ENCODE results near the gene EDC4. TPM values are rescaled to one million over a fixed set of nuclear protein-coding genes. Genes with fewer than 3 reads are reported as not detected.
"Not testable (repeated sequence)": the region's sequence is repeated elsewhere in the genome, so short reads cannot be mapped to it uniquely, and the experiment has no call there.

Gene EDC4
- total and polyA plus RNA-seq, 4 donors, result 14.4 to 66.4 (median 50.0) TPM

DNA sequence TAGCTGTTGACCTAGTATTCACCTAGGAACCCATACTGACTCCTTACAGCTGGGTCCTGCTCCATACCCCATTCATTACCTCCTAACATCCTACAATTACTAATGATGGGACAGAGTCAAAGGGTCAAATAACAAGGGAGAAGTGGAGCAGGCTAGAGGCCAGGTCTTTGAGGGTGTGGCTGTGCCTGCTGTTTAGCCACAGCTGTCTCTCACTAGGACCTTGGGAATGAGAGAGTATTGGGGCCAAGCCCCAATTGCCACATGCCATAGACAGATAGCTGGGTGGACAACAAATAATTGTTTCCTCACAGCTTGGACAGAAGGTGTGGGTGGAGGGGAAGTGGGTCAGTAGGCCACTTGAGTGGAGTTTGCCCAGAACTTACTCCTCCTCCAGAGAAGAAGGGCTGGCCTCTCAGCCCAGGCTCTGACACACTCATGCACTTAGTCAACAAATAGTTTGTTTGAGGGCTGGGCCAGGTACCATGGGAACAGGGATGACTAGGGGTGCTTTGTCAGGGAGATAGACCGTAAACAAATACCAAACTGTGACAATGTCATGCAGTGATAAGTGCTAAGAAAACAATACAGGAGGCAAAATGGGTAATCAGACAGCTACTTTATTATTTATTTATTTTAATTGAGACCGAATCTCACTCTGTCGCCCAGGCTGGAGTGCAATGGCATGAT lies 15.2 kb upstream of the EDC4 start:
- no peaks in the 10 kb centered on the region for H3K4me1 ChIP-seq (ENCODE audit: control insufficient read depth in 1 of 2, insufficient read depth in 2 of 2, low read length in 2 of 2)

DNA sequence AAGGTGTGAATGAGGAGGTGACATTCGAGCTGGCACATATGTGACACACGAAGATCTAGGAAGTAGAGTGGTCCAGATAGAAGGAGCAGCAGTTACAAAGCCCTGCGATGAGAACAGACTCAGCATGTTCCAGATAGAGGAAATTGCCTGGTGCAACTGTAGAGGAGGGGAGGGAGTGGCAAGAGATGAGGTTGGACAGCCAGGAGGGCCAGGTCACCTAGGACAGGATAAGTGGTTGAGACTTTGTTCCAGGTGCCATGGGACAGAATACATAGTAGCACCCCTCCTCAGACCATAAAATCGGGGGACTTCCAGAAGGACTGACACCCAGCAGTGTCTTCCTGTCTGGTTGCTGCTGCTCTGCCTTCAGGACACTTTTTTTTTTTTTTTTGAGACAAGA lies 14.4 kb upstream of the EDC4 start:
- DNase-seq (no peak), ATAC-seq (ENCODE audit: low FRiP score) (no peak)
- intact Hi-C loops (cut with DNase I), result no loop called here
- Histone ChIP-seq H3K9me3 (ENCODE audit: control insufficient read depth, low read length) (no peaks in the 10 kb centered on the region), H3K36me3 (ENCODE audit: control insufficient read depth in 1 of 2, insufficient read depth in 2 of 2, low read length in 1 of 2) (no peaks in the 10 kb centered on the region), H3K27me3 (ENCODE audit: control insufficient read depth in 1 of 2, insufficient read depth in 2 of 2, low read length in 1 of 2) (no peaks in the 10 kb centered on the region), H3K4me1 (ENCODE audit: control insufficient read depth in 1 of 2, insufficient read depth in 2 of 2, low read length in 2 of 2) (peaks cover 0 to under 1% of the 10 kb centered on the region in 2 donors), H3K4me3 (ENCODE audit: low read length in 2 of 2) (no peak overlapping the region), H3K27ac (ENCODE audit: low read depth in 1 of 2, low read length in 2 of 2) (peak overlapping the region in 1 of 2 donors; percentile 65)
- 74 to 75% methylated on average over 4 of the region's 4 CpGs for WGBS, 2 donors

More for the DNA sequence above, 15.2 kb upstream of the EDC4 start:
- H3K9me3 ChIP-seq (ENCODE audit: control insufficient read depth, low read length), result no peaks in the 10 kb centered on the region
- DNase-seq (peak; percentile 83 to 88), ATAC-seq (ENCODE audit: low FRiP score) (peak; percentile 84)
- intact Hi-C loops (cut with DNase I), result no loop called here
- peak overlapping the region in 1 of 2 donors; percentile 48 for H3K27ac ChIP-seq (ENCODE audit: low read depth in 1 of 2, low read length in 2 of 2)
- no peak overlapping the region for H3K4me3 ChIP-seq (ENCODE audit: low read length in 2 of 2)
- no peaks in the 10 kb centered on the region for H3K36me3 ChIP-seq (ENCODE audit: control insufficient read depth in 1 of 2, insufficient read depth in 2 of 2, low read length in 1 of 2)
- 33 to 45% methylated on average over 3 of the region's 3 CpGs for WGBS, 2 donors
- no peaks in the 10 kb centered on the region for H3K27me3 ChIP-seq (ENCODE audit: control insufficient read depth in 1 of 2, insufficient read depth in 2 of 2, low read length in 1 of 2)

DNA sequence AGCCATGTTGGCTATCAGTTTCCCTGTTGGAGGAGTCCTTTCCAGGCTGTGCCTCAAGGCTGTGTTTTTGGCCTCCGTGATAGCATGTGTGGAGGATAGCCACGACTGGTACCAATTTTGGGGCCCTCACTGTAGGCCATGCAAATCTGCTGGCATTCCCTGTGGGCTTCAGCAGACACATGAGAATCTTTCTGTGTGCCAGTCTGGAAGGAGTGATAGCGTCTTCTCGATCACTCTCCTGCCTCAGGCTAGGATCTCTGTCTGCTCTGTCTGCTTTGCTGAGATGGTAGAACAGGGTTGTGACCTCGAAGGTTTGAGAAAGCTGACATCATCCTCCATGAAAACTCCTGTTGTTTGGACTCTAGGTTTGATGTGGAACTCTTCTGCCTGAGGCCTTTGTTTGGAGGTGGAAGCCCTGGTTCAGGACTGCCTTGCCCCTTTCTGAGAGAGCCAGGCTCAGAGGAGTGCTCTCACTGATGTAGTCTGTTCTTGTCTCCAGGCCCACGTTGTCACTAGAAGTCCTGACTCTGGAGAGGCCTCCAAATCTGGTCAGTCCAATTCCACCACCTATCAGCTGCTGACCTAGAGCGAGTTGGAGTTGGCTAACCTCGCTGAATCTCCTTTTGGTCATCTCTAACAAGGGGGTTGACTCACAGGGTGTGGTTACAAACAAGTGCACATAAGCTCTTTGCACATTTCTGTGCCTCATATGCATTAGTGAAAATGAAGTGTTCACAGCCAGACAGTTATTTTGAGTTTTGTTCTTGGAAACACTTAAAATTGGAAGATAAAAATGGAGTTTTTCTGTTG lies 12.1 kb upstream of the EDC4 start:
- intact Hi-C loops (cut with DNase I), result no loop called here
- ATAC-seq (ENCODE audit: low FRiP score) (no peak), DNase-seq (no peak)
- Histone ChIP-seq H3K27me3 (ENCODE audit: control insufficient read depth in 1 of 2, insufficient read depth in 2 of 2, low read length in 1 of 2) (no peaks in the 10 kb centered on the region), H3K9me3 (ENCODE audit: control insufficient read depth, low read length) (no peaks in the 10 kb centered on the region), H3K36me3 (ENCODE audit: control insufficient read depth in 1 of 2, insufficient read depth in 2 of 2, low read length in 1 of 2) (peaks cover 0 to 2% of the 10 kb centered on the region in 2 donors), H3K4me3 (ENCODE audit: low read length in 2 of 2) (no peak overlapping the region), H3K27ac (ENCODE audit: low read depth in 1 of 2, low read length in 2 of 2) (peak overlapping the region in 1 of 2 donors; percentile 38), H3K4me1 (ENCODE audit: control insufficient read depth in 1 of 2, insufficient read depth in 2 of 2, low read length in 2 of 2) (peaks cover 4 to 7% of the 10 kb centered on the region in 2 donors)
- WGBS, 2 donors, result 78 to 83% methylated on average over 8 of the region's 8 CpGs

DNA sequence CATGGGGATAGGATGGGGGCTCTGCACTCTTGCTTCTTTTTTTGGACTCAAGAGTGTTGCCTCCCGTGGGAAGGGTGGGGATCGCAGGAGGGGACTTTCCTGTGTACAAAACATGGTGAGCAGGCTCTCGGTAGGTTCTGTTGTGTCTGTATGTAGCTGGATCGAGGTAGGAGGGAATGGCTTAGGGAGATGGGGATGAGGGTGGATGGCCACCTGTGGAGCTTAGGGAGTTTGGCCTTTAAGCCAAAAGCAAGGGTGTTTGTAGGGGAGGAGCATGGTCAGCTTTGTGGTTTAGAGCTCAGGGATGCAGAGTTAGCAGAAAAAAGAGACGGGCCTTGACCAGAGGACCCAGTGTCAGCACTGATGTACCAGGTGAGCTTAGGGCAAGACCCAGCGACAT lies 11.0 kb upstream of the EDC4 start:
- 87 to 88% methylated on average over 6 of the region's 6 CpGs for WGBS, 2 donors
- no peak for ATAC-seq (ENCODE audit: low FRiP score)
- no peak for DNase-seq
- Histone ChIP-seq H3K4me3 (ENCODE audit: low read length in 2 of 2) (no peak overlapping the region), H3K4me1 (ENCODE audit: control insufficient read depth in 1 of 2, insufficient read depth in 2 of 2, low read length in 2 of 2) (peaks cover 4 to 7% of the 10 kb centered on the region in 2 donors), H3K9me3 (ENCODE audit: control insufficient read depth, low read length) (no peaks in the 10 kb centered on the region), H3K27ac (ENCODE audit: low read depth in 1 of 2, low read length in 2 of 2) (peak overlapping the region; percentile 79 to 94), H3K27me3 (ENCODE audit: control insufficient read depth in 1 of 2, insufficient read depth in 2 of 2, low read length in 1 of 2) (no peaks in the 10 kb centered on the region), H3K36me3 (ENCODE audit: control insufficient read depth in 1 of 2, insufficient read depth in 2 of 2, low read length in 1 of 2) (peaks cover 0 to 2% of the 10 kb centered on the region in 2 donors)
- intact Hi-C loops (cut with DNase I), result no loop called here

DNA sequence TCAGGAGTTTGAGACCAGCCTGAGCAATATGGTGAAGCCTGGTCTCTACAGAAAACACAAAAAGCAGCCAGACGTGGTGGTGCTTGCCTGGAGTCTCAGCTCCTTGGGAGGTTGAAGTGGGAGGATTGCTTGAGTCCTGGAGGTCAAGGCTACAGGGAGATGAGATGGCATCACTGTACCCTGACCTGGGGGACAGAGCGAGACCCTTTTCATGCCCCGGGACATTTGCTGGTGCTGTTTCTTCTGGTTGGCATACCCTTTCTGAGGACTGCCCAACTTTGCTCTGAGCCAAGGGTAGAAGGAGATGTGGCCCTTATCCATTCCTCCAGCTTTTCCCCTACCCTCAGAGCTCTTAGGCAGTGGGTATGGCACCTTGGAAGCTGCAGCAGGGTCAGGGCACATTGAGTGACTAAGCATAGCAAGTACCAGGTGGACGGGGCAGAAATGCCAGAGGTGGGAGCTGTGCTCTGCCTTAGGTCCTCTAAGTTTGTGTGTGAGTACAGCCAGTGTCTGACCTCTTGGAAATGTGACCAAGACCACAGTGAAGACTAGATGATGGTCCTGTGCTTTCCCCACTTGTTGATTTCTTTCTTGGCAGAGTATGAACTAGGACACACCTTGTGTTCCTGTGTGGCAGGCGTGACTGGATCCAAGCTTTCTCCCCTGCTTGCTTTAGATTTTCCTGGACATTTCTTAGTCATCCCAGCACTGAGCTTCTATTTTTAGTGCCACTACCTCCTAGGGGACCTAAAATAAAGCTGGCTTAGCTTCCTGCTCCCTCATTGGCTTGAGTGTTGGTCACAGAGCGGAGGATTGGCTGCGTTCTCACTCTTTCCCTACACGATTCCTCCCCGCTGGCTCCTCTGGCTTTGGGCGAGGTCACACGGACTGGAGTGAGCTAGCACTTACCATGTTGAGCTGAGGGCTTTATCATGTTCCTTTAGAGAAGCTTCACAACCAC lies 9.9 kb upstream of the EDC4 start:
- Histone ChIP-seq H3K36me3 (ENCODE audit: control insufficient read depth in 1 of 2, insufficient read depth in 2 of 2, low read length in 1 of 2) (peaks cover 0 to 2% of the 10 kb centered on the region in 2 donors), H3K4me1 (ENCODE audit: control insufficient read depth in 1 of 2, insufficient read depth in 2 of 2, low read length in 2 of 2) (peaks cover 4 to 7% of the 10 kb centered on the region in 2 donors), H3K4me3 (ENCODE audit: low read length in 2 of 2) (no peak overlapping the region), H3K9me3 (ENCODE audit: control insufficient read depth, low read length) (no peaks in the 10 kb centered on the region), H3K27me3 (ENCODE audit: control insufficient read depth in 1 of 2, insufficient read depth in 2 of 2, low read length in 1 of 2) (no peaks in the 10 kb centered on the region), H3K27ac (ENCODE audit: low read depth in 1 of 2, low read length in 2 of 2) (peak overlapping the region; percentile 93 to 98)
- DNase-seq (peak; percentile 88 to 91), ATAC-seq (ENCODE audit: low FRiP score) (peak; percentile 92)
- intact Hi-C loops (cut with DNase I), result loop anchor here in 1 of 2 donors (1.0 kb wide), 1 partner anchor 17 kb away; the partner anchor contains the start of gene NUTF2
- WGBS, 2 donors, result 18 to 23% methylated on average over 11 of the region's 11 CpGs

DNA sequence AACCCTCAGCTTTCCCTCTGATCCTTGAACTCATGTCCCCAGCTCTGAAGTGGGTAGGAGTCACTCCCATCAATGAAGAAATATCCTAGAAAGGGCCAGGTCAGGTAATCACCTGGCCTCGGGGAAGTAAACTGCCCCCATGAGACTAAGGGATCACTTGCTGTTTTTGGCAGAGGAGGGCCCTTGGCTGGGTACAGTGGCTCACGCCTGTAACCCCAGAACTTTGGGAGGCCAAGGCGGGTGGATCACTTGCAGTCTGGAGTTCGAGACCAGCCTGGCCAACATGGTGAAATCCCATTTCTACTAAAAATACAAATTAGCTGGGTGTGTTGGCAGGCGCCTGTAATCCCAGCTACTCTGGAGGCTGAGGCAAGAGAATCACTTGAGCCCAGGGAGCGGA lies 8.8 kb upstream of the EDC4 start:
- ATAC-seq (ENCODE audit: low FRiP score); H3K9me3 ChIP-seq (ENCODE audit: control insufficient read depth, low read length); H3K36me3 ChIP-seq (ENCODE audit: control insufficient read depth in 1 of 2, insufficient read depth in 2 of 2, low read length in 1 of 2); H3K4me3 ChIP-seq (ENCODE audit: low read length in 2 of 2); intact Hi-C loops (cut with DNase I); DNase-seq; H3K4me1 ChIP-seq (ENCODE audit: control insufficient read depth in 1 of 2, insufficient read depth in 2 of 2, low read length in 2 of 2); H3K27me3 ChIP-seq (ENCODE audit: control insufficient read depth in 1 of 2, insufficient read depth in 2 of 2, low read length in 1 of 2): not testable (repeated sequence)
- H3K27ac ChIP-seq (ENCODE audit: low read depth in 1 of 2, low read length in 2 of 2), result peak overlapping the region; percentile 93 to 98
- 73 to 74% methylated on average over 6 of the region's 6 CpGs for WGBS, 2 donors

DNA sequence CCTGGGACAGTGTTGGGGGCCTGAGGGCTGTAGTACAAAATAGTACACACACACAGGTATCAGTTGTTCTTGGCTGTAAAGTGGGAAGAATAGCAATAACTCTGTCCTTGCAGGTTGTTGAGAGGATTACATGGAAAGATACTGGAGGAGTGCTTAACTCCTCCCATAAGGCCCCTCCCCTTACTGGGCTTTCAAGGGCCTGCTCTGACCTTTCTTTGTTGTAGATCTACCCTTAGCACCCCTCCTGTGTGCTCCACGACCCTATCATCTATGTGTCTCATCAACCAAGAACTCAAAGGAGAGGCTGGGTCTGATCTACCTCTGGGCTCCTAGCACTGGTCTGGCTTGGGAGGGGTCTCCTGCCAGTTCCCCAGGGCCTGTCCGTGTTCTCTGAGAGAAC lies 8.3 kb upstream of the EDC4 start:
- peaks cover 0 to 4% of the 10 kb centered on the region in 2 donors for H3K36me3 ChIP-seq (ENCODE audit: control insufficient read depth in 1 of 2, insufficient read depth in 2 of 2, low read length in 1 of 2)
- WGBS, 2 donors, result 84 to 89% methylated on average over 2 of the region's 2 CpGs
- intact Hi-C loops (cut with DNase I), result no loop called here

DNA sequence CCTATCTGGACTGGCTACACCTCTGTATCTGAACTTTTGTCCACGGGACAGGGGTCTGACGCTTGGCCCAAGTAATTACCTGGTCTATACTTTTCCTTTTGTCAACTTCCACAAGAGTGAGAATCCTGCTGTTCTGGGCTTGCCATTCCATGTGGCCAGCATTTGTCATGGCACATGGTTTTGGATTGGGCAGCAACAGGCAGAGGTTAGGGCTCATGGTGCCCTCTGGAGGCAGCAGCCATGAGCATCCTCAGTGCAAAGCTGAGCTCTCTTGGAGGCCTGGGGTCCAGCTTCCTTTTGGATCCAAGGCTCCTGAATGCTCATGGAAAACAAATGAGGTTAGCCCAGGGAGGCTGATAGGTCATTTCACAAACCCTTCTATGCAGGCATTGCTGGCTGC lies 7.5 kb upstream of the EDC4 start:
- H3K4me1 ChIP-seq (ENCODE audit: control insufficient read depth in 1 of 2, insufficient read depth in 2 of 2, low read length in 2 of 2), result peaks cover 6 to 7% of the 10 kb centered on the region in 2 donors
- peaks cover 0 to 5% of the 10 kb centered on the region in 2 donors for H3K36me3 ChIP-seq (ENCODE audit: control insufficient read depth in 1 of 2, insufficient read depth in 2 of 2, low read length in 1 of 2)
- no peak overlapping the region for H3K27ac ChIP-seq (ENCODE audit: low read depth in 1 of 2, low read length in 2 of 2)
- no peak for DNase-seq
- no peak for ATAC-seq (ENCODE audit: low FRiP score)
- no peak overlapping the region for H3K4me3 ChIP-seq (ENCODE audit: low read length in 2 of 2)
- H3K9me3 ChIP-seq (ENCODE audit: control insufficient read depth, low read length), result no peaks in the 10 kb centered on the region
- intact Hi-C loops (cut with DNase I), result no loop called here
- WGBS, 2 donors, result 90 to 97% methylated on average over 2 of the region's 2 CpGs
- H3K27me3 ChIP-seq (ENCODE audit: control insufficient read depth in 1 of 2, insufficient read depth in 2 of 2, low read length in 1 of 2), result no peaks in the 10 kb centered on the region

More for the DNA sequence above, 8.3 kb upstream of the EDC4 start:
- ATAC-seq (ENCODE audit: low FRiP score) (no peak), DNase-seq (no peak)
- peaks cover 6 to 7% of the 10 kb centered on the region in 2 donors for H3K4me1 ChIP-seq (ENCODE audit: control insufficient read depth in 1 of 2, insufficient read depth in 2 of 2, low read length in 2 of 2)
- H3K27me3 ChIP-seq (ENCODE audit: control insufficient read depth in 1 of 2, insufficient read depth in 2 of 2, low read length in 1 of 2), result no peaks in the 10 kb centered on the region
- no peak overlapping the region for H3K4me3 ChIP-seq (ENCODE audit: low read length in 2 of 2)
- H3K27ac ChIP-seq (ENCODE audit: low read depth in 1 of 2, low read length in 2 of 2), result peak overlapping the region in 1 of 2 donors; percentile 15
- no peaks in the 10 kb centered on the region for H3K9me3 ChIP-seq (ENCODE audit: control insufficient read depth, low read length)
